ENCODE results near the gene ISLR.

Gene ISLR

DNA sequence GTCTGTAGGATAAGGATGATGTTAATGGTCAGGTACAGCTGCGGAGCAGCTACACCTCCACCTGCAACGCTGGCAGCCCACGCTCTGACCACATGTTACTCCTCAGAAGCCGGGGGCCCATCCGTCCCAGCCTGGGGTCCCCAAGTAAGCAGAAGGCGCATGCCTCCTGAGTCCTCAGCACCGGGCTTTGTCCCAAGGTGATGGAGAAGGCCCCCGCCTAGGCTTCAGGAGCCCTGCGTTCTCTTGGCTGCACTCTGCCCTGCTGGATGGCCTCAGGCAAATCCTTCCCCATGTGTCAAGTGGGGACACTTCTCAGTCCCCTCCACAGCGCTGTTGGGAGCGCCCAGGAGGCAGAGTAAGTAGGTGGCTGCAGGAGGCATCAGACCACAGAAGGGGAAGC is 14.7 kb downstream of the ISLR start:
- Histone ChIP-seq H3K36me3 (ENCODE audit: control insufficient read depth in 2 of 2, insufficient read depth in 1 of 2, low read length in 2 of 2) (no peaks in the 10 kb centered on the region), H3K9me3 (ENCODE audit: control insufficient read depth, insufficient read depth, low read depth, low read length) (no peaks in the 10 kb centered on the region), H3K4me1 (ENCODE audit: control insufficient read depth, insufficient read depth, low read length) (no peaks in the 10 kb centered on the region; the same call in 1 of the 2 replicates), H3K27ac (ENCODE audit: extremely low read depth, low read depth, low read length) (no peak overlapping the region), H3K4me3 (ENCODE audit: low read depth, low read length) (no peak overlapping the region)
- ChIA-PET POLR2A (interaction anchor here (0.5 to 3.1 kb wide), 3 partner anchors 8 to 127 kb away, joined by 4 to 12 read pairs (median 4); partner anchors contain the start of gene STRA6), CTCF (no interaction called here)
- TF ChIP-seq ZNF473 (tag by site-specific recombination; IDR thresholded peaks at IDR 0.05) (no peak), ZNF248 (tag by site-specific recombination; IDR thresholded peaks at IDR 0.05) (no peak), SP7 (tag by site-specific recombination; IDR thresholded peaks at IDR 0.05) (no peak), ZNF776 (tag by site-specific recombination; IDR thresholded peaks at IDR 0.05; ENCODE audit: borderline replicate concordance) (no peak), ZNF341 (tag by site-specific recombination; IDR thresholded peaks at IDR 0.05; ENCODE audit: low read depth) (no peak)
- TF ChIP-seq, protein P1, sequence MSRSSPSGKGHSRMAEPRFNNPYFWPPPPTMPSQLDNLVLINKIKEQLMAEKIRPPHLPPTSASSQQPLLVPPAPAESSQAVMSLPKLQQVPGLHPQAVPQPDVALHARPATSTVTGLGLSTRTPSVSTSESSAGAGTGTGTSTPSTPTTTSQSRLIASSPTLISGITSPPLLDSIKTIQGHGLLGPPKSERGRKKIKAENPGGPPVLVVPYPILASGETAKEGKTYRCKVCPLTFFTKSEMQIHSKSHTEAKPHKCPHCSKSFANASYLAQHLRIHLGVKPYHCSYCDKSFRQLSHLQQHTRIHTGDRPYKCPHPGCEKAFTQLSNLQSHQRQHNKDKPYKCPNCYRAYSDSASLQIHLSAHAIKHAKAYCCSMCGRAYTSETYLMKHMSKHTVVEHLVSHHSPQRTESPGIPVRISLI (tag by site-specific recombination; IDR thresholded peaks at IDR 0.05): no peak

DNA sequence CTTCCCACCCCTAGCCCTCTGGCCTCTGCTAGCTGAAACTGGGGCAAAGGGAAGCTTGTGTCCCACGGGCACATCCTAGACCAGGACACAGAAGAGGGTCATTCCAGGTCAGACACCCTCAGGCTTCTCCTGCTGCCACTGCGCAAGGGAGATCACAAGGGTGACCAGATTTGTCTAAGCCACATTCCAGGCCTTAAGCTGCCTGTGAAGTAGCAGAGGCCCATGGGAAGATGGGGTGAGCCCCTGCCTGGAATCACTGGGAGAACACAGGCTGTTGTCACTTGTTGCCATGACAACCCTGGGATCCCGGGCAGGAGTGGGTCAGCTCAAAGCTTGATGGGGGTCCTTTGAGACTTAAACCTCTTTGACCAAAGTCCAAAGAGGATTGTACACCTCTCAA is 18.3 kb downstream of the ISLR start:
- CTCF ChIA-PET: interaction anchor here (0.5 to 1.9 kb wide), 4 partner anchors 14 to 116 kb away, joined by 3 to 9 read pairs (median 4); no protein-coding TSS in a partner anchor
- Histone ChIP-seq H3K27ac (ENCODE audit: extremely low read depth, low read depth, low read length) (no peak overlapping the region), H3K9me3 (ENCODE audit: control insufficient read depth, insufficient read depth, low read depth, low read length) (no peaks in the 10 kb centered on the region), H3K4me1 (ENCODE audit: control insufficient read depth, insufficient read depth, low read length) (peaks cover 20% of the 10 kb centered on the region), H3K4me3 (ENCODE audit: low read depth, low read length) (no peak overlapping the region), H3K36me3 (ENCODE audit: control insufficient read depth in 2 of 2, insufficient read depth in 1 of 2, low read length in 2 of 2) (peaks cover 0 to 12% of the 10 kb centered on the region in 2 experiments; a peak in 1 of 3 replicates)
- no peak for TF ChIP-seq FEZF1 (tag by site-specific recombination; IDR thresholded peaks at IDR 0.05)
- TF ChIP-seq ZNF341 (tag by site-specific recombination; IDR thresholded peaks at IDR 0.05; ENCODE audit: low read depth): peak; percentile 31; the same call in 1 of the 2 replicates
- no peak for TF ChIP-seq ZNF266 (tag by site-specific recombination; IDR thresholded peaks at IDR 0.05; ENCODE audit: low read depth)
- POLR2A ChIA-PET: interaction anchor here (1.0 to 1.3 kb wide), 3 partner anchors 11 to 63 kb away, joined by 3 to 4 read pairs (median 3); partner anchors contain the start of gene STRA6

DNA sequence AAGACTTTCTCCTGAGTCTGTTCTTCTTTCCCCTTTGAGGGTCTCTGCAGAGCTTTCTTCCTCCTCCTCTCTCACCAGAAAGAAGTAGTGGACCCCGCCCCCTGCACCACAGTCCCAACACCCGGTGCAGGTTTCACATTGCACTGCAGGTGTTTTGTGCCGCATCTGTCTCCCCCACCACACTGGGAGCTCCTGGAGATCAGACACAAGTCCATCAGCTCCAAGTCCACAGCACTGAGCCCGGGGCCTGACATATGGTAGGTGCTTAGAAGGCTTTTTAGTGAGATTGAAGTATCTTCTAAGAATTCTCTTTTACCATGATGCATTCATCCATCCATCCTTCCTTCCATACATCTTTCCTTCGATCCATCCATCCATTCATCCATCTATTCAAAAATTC is 19.2 kb downstream of the ISLR start:
- ChIA-PET POLR2A (interaction anchor here (1.0 to 1.2 kb wide), 2 partner anchors 10 to 64 kb away, joined by 3 to 4 read pairs; partner anchors contain the start of gene STRA6), CTCF (interaction anchor here (1.1 to 3.5 kb wide), 2 partner anchors 64 to 115 kb away, joined by 4 to 15 read pairs; no protein-coding TSS in a partner anchor)

DNA sequence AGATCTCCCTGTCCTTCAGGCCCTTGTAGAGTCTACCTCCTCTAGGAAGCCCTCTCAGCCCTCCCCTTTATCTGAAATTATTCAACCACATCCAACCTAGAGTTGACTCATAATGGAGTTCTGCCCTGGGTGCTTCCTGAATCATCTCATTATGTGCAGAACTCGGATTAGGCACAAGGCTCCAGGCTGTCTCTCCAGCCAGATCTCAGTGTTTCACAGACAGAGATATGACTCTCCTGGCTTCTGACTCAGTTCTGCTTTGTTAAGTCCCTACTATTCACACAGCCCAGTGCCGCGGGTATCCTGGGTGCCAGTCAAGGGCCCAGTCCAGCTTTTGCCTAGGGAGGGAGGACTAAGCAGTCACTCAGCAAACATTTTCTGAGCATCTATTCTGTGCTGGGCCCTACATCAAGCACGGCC is 19.8 kb downstream of the ISLR start:
- peak overlapping the region; percentile 53; the same call in 1 of the 2 replicates for H3K27ac ChIP-seq (ENCODE audit: extremely low read depth, low read depth, low read length)
- POLR2A ChIA-PET: interaction anchor here (1.0 to 1.7 kb wide), 5 partner anchors 8 to 58 kb away, joined by 4 to 8 read pairs (median 4); partner anchors contain the start of gene STRA6
- H3K36me3 ChIP-seq (ENCODE audit: control insufficient read depth in 2 of 2, insufficient read depth in 1 of 2, low read length in 2 of 2): peaks cover 0 to 12% of the 10 kb centered on the region in 2 experiments; a peak in 1 of 3 replicates
- CTCF ChIA-PET: interaction anchor here (0.7 to 5.3 kb wide), 4 partner anchors 11 to 116 kb away, joined by 3 to 38 read pairs (median 10); no protein-coding TSS in a partner anchor
- H3K4me1 ChIP-seq (ENCODE audit: control insufficient read depth, insufficient read depth, low read length): peaks cover 22% of the 10 kb centered on the region
- H3K9me3 ChIP-seq (ENCODE audit: control insufficient read depth, insufficient read depth, low read depth, low read length): no peaks in the 10 kb centered on the region
- H3K4me3 ChIP-seq (ENCODE audit: low read depth, low read length): no peak overlapping the region
- TF ChIP-seq ZNF670 (tag by site-specific recombination; IDR thresholded peaks at IDR 0.05; ENCODE audit: low read depth): no peak
- TF ChIP-seq ZNF664 (tag by site-specific recombination; IDR thresholded peaks at IDR 0.05): peak; percentile 98
- TF ChIP-seq ZNF660 (tag by site-specific recombination; IDR thresholded peaks at IDR 0.05): peak; percentile 86; the same call in 1 of the 2 replicates
- no peak for TF ChIP-seq TCF7L2 (IDR thresholded peaks at IDR 0.05; ENCODE audit: borderline replicate concordance, low read depth, low read length)
- no peak for TF ChIP-seq ZFP37 (tag by site-specific recombination; IDR thresholded peaks at IDR 0.05)
- TF ChIP-seq ZNF785 (tag by site-specific recombination; IDR thresholded peaks at IDR 0.05): no peak
- no peak for TF ChIP-seq ZNF114 (tag by site-specific recombination; IDR thresholded peaks at IDR 0.05)
- no peak for TF ChIP-seq ZNF140 (tag by site-specific recombination; IDR thresholded peaks at IDR 0.05)
- no peak for TF ChIP-seq ZNF19 (tag by site-specific recombination; IDR thresholded peaks at IDR 0.05; ENCODE audit: low read depth)
- TF ChIP-seq ZNF529 (tag by site-specific recombination; IDR thresholded peaks at IDR 0.05; ENCODE audit: insufficient replicate concordance): no peak
- TF ChIP-seq ZNF623 (tag by site-specific recombination; IDR thresholded peaks at IDR 0.05): no peak
- TF ChIP-seq ZBTB17 (tag by site-specific recombination; IDR thresholded peaks at IDR 0.05): peak; percentile 67
- no peak for TF ChIP-seq ZNF350 (tag by site-specific recombination; IDR thresholded peaks at IDR 0.05)
- TF ChIP-seq REPIN1 (tag by site-specific recombination; IDR thresholded peaks at IDR 0.05; ENCODE audit: low read depth): no peak
- peak; percentile 93 for TF ChIP-seq ZNF600 (tag by site-specific recombination; IDR thresholded peaks at IDR 0.05)
- TF ChIP-seq MYNN (tag by site-specific recombination; IDR thresholded peaks at IDR 0.05; ENCODE audit: borderline replicate concordance): no peak
- TF ChIP-seq ZNF624 (tag by site-specific recombination; IDR thresholded peaks at IDR 0.05): no peak
- TF ChIP-seq ZNF423 (tag by site-specific recombination; IDR thresholded peaks at IDR 0.05): no peak
- TF ChIP-seq, protein P2, sequence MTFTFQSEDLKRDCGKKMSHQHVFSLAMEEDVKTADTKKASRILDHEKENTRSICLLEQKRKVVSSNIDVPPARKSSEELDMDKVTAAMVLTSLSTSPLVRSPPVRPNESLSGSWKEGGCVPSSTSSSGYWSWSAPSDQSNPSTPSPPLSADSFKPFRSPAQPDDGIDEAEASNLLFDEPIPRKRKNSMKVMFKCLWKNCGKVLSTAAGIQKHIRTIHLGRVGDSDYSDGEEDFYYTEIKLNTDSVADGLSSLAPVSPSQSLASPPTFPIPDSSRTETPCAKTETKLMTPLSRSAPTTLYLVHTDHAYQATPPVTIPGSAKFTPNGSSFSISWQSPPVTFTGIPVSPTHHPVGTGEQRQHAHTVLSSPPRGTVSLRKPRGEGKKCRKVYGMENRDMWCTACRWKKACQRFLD (tag by site-specific recombination; IDR thresholded peaks at IDR 0.05): no peak

More for the DNA sequence above, 19.2 kb downstream of the ISLR start:
- H3K4me1 ChIP-seq (ENCODE audit: control insufficient read depth, insufficient read depth, low read length): peaks cover 22% of the 10 kb centered on the region
- no peak for TF ChIP-seq ZBTB48 (tag by site-specific recombination; IDR thresholded peaks at IDR 0.05)
- peak; percentile 74 for TF ChIP-seq ZNF366 (tag by site-specific recombination; conservative IDR thresholded peaks at IDR 0.05)
- H3K9me3 ChIP-seq (ENCODE audit: control insufficient read depth, insufficient read depth, low read depth, low read length): no peaks in the 10 kb centered on the region
- no peak overlapping the region for H3K4me3 ChIP-seq (ENCODE audit: low read depth, low read length)
- H3K27ac ChIP-seq (ENCODE audit: extremely low read depth, low read depth, low read length): no peak overlapping the region
- peaks cover 0 to 12% of the 10 kb centered on the region in 2 experiments; a peak in 1 of 3 replicates for H3K36me3 ChIP-seq (ENCODE audit: control insufficient read depth in 2 of 2, insufficient read depth in 1 of 2, low read length in 2 of 2)

Measured in HEK293 (cell line).